HG02884 (cell line): Measurements from ENCODE around the gene AIMP2.
"Not testable (repeated sequence)": the region's sequence is repeated elsewhere in the genome, so short reads cannot be mapped to it uniquely, and the experiment has no call there.

Experiments used
- ATAC-seq: cut with Tn5 transposase; IDR thresholded peaks from one replicate; pipeline ENCODE4 v1.9.1; 2021; ENCODE audit warnings: mild to moderate bottlenecking, moderate library complexity; ENCODE audit not compliant: unreplicated experiment

AIMP2 gene

GRCh38 chr7:6026011-6026819, 17.1 kb downstream of the AIMP2 start:
- peak; percentile 78 for ATAC-seq

- no peak for ATAC-seq
Measured at GRCh38 chr7:6026820-6027311, 17.8 kb downstream of the AIMP2 start.

GRCh38 chr7:6027806-6028365, 18.8 kb downstream of the AIMP2 start:
- ATAC-seq, result no peak

GRCh38 chr7:6028563-6028962, 19.5 kb downstream of the AIMP2 start:
- ATAC-seq, result no peak

GRCh38 chr7:6030988-6031387, 21.9 kb downstream of the AIMP2 start, which contains the start of gene ANKRD61:
Gene ANKRD61 (plus strand): TSS chr7:6031376. CDS start chr7:6031376, 0 bp downstream.
- ATAC-seq, result no peak

GRCh38 chr7:6031567-6031966, 22.5 kb downstream of the AIMP2 start:
- no peak for ATAC-seq

GRCh38 chr7:6032167-6032566, 23.1 kb downstream of the AIMP2 start:
- ATAC-seq, result no peak

GRCh38 chr7:6032641-6033040, 23.6 kb downstream of the AIMP2 start:
- ATAC-seq, result no peak

- no peak for ATAC-seq
Measured at GRCh38 chr7:6035165-6035564, 26.1 kb downstream of the AIMP2 start.

- no peak for ATAC-seq
Measured at GRCh38 chr7:6035686-6036085, 26.6 kb downstream of the AIMP2 start.

GRCh38 chr7:6049780-6050179, 40.7 kb downstream of the AIMP2 start:
- ATAC-seq, result no peak

- ATAC-seq, result not testable (repeated sequence)
Measured at GRCh38 chr7:6051185-6051584, 42.1 kb downstream of the AIMP2 start.

GRCh38 chr7:6056616-6057015, 47.5 kb downstream of the AIMP2 start:
- ATAC-seq, result no peak

- ATAC-seq, result no peak
Measured at GRCh38 chr7:6057316-6058129, 48.5 kb downstream of the AIMP2 start.

GRCh38 chr7:6059941-6060340, 50.9 kb downstream of the AIMP2 start:
- ATAC-seq, result not testable (repeated sequence)

GRCh38 chr7:6071406-6071805, 62.3 kb downstream of the AIMP2 start:
- ATAC-seq, result no peak
